Measurements from ENCODE around the gene AUTS2.

- TF ChIP-seq ZNF274 (IDR thresholded peaks at IDR 0.05; ENCODE audit: borderline replicate concordance, low read depth, low read length) = no peak
- no peak for TF ChIP-seq GTF2F1 (IDR thresholded peaks at IDR 0.05; ENCODE audit: low read depth, low read length)
- TF ChIP-seq IRF1 (CRISPR knock-in tag; IDR thresholded peaks at IDR 0.05; ENCODE audit: borderline replicate concordance) = no peak
- TF ChIP-seq KHSRP (IDR thresholded peaks at IDR 0.05) = no peak
- TF ChIP-seq EP300 (IDR thresholded peaks at IDR 0.05; ENCODE audit: low read length) = no peak
- no peak for TF ChIP-seq CTCF (IDR thresholded peaks at IDR 0.05 in 2 of 3, conservative IDR thresholded peaks at IDR 0.05 in 1 of 3; ENCODE audit: insufficient read depth in 2 of 3, low read depth in 1 of 3, low read length in 3 of 3)
- no peak for TF ChIP-seq ILF3 (IDR thresholded peaks at IDR 0.05; ENCODE audit: borderline replicate concordance)
- no peak for TF ChIP-seq TBP (optimal IDR thresholded peaks at IDR 0.05; ENCODE audit: low read depth, low read length)
- no peak for TF ChIP-seq ESRRB (CRISPR knock-in tag; IDR thresholded peaks at IDR 0.05; ENCODE audit: borderline replicate concordance)
- TF ChIP-seq SP1 (CRISPR knock-in tag; IDR thresholded peaks at IDR 0.05) = no peak
- no peak for TF ChIP-seq HNRNPUL1 (IDR thresholded peaks at IDR 0.05; ENCODE audit: low read length)
- no peak for TF ChIP-seq ZNF431 (CRISPR knock-in tag; IDR thresholded peaks at IDR 0.05)
Observed at GRCh38 chr7:69619054-69619453, 20.8 kb downstream of the AUTS2 start.
